ENCODE data around the gene GPR162. TPM values are rescaled to one million over a fixed set of nuclear protein-coding genes. Genes with fewer than 3 reads are reported as not detected.
"Not testable (repeated sequence)": the region's sequence is repeated elsewhere in the genome, so short reads cannot be mapped to it uniquely, and the experiment has no call there.

GPR162 gene
- total and polyA plus RNA-seq, 11 donors = 1.8 to 7.7 (median 3.0) TPM

- peak within 1 kb of the TSS; percentile 96 to 100 (median 99) for H3K27ac ChIP-seq
- ATAC-seq (peak; percentile 66 to 87 (median 82)), DNase-seq (peak; percentile 89 to 93 (median 90))
- intact Hi-C loops (cut with DNase I) = loop anchor here in 2 of 10 donors (5.0 to 10.0 kb wide), 3 partner anchors 97 to 245 kb away; partner anchors contain the start of gene MLF2 (in 2 of the 2)
- peaks cover 0 to 64% (median 57%) of the 10 kb centered on the region in 9 donors for H3K36me3 ChIP-seq
- TF ChIP-seq POLR2A (IDR thresholded peaks at IDR 0.05) (peak; percentile 80 to 99), CTCF (IDR thresholded peaks at IDR 0.05) (peak in 2 of 12 donors; percentile 15 to 23)
- H3K9me3 ChIP-seq = no peaks in the 10 kb centered on the region
- no peaks in the 10 kb centered on the region for H3K27me3 ChIP-seq
- peaks cover 15 to 47% (median 43%) of the 10 kb centered on the region in 12 donors for H3K4me1 ChIP-seq
- peak within 1 kb of the TSS; percentile 77 to 100 (median 98) for H3K4me3 ChIP-seq
- WGBS, 4 donors = 0 to 2% (median 1%) methylated on average over 17 to 86 of the region's 86 CpGs
Observed at GRCh38 chr12:6867413-6868210, 46.0 kb downstream of the GPR162 start, which contains the start of gene TPI1. TPI1 (plus strand) TSS chr12:6867531; CDS start chr12:6867567, 36 bp downstream.

GRCh38 chr12:6868211-6869048 is 46.8 kb downstream of the GPR162 start:
- DNase-seq (peak in 1 of 5 donors; percentile 22), ATAC-seq (no peak)
- Histone ChIP-seq H3K27me3 (no peaks in the 10 kb centered on the region), H3K36me3 (peaks cover 0 to 57% (median 49%) of the 10 kb centered on the region in 9 donors), H3K27ac (peak overlapping the region; percentile 96 to 100 (median 99)), H3K9me3 (no peaks in the 10 kb centered on the region), H3K4me3 (peak overlapping the region; percentile 77 to 100 (median 98)), H3K4me1 (peaks cover 15 to 52% (median 44%) of the 10 kb centered on the region in 12 donors)
- intact Hi-C loops (cut with DNase I) = loop anchor here in 2 of 10 donors (5.0 to 10.0 kb wide), 3 partner anchors 96 to 244 kb away; partner anchors contain the start of gene MLF2 (in 2 of the 2)
- 7 to 10% (median 8%) methylated on average over 16 to 22 of the region's 22 CpGs for WGBS, 4 donors
- TF ChIP-seq CTCF (IDR thresholded peaks at IDR 0.05) (no peak), POLR2A (IDR thresholded peaks at IDR 0.05) (no peak)

GRCh38 chr12:6869049-6870021 is 47.7 kb downstream of the GPR162 start:
- Histone ChIP-seq H3K27ac (peak overlapping the region in 11 of 12 donors; percentile 29 to 100 (median 99)), H3K9me3 (no peaks in the 10 kb centered on the region), H3K27me3 (no peaks in the 10 kb centered on the region), H3K36me3 (peaks cover 0 to 48% (median 41%) of the 10 kb centered on the region in 9 donors), H3K4me1 (peaks cover 15 to 58% (median 47%) of the 10 kb centered on the region in 12 donors), H3K4me3 (peak overlapping the region in 10 of 12 donors; percentile 77 to 100 (median 98))
- intact Hi-C loops (cut with DNase I) = loop anchor here in 4 of 10 donors (5.0 to 10.0 kb wide), 6 partner anchors 58 to 243 kb away; partner anchors contain the start of genes MLF2 (in 2 of the 4) and ATN1 (in 1 of the 4)
- TF ChIP-seq CTCF (IDR thresholded peaks at IDR 0.05) (peak; percentile 85 to 95 (median 92)), POLR2A (IDR thresholded peaks at IDR 0.05) (peak in 1 of 2 donors; percentile 15)
- WGBS, 4 donors = 28 to 41% (median 33%) methylated on average over 9 to 12 of the region's 12 CpGs
- DNase-seq = peak; percentile 77 to 80 (median 78)
- peak in 1 of 4 donors; percentile 8 for ATAC-seq

- not testable (repeated sequence) for H3K9me3 ChIP-seq, H3K4me3 ChIP-seq, H3K27me3 ChIP-seq, DNase-seq, ATAC-seq
- peaks cover 0 to 39% (median 32%) of the 10 kb centered on the region in 9 donors for H3K36me3 ChIP-seq
- H3K4me1 ChIP-seq = peaks cover 15 to 60% (median 47%) of the 10 kb centered on the region in 12 donors
- WGBS, 4 donors = 45 to 67% (median 58%) methylated on average over 4 of the region's 4 CpGs
- H3K27ac ChIP-seq = peak overlapping the region in 1 of 12 donors; percentile 96
- intact Hi-C loops (cut with DNase I) = loop anchor here in 3 of 10 donors (5.0 to 10.0 kb wide), 4 partner anchors 57 to 97 kb away; partner anchors contain the start of gene ATN1 (in 1 of the 3)
Observed at GRCh38 chr12:6870304-6870703, 48.7 kb downstream of the GPR162 start.

All from heart left ventricle (tissue), 16 donors.